K562 (cell line): ENCODE data around the gene KCNT1. TPM values are rescaled to one million over a fixed set of nuclear protein-coding genes. Genes with fewer than 3 reads are reported as not detected.

Experiments
- EZH2 ChIP-seq: IDR thresholded peaks from 2 replicates; pipeline ENCODE4 v1.6.1; 2012; ENCODE audit warnings: low read depth, mild to moderate bottlenecking, inconsistent platforms, low read length, borderline replicate concordance
- FOXK1 ChIP-seq: sonication (generic); formaldehyde crosslinking; IDR thresholded peaks from 2 replicates; pipeline ENCODE4 v1.8.0; 2022; ENCODE audit warnings: missing genetic modification reagents, mild to moderate bottlenecking, borderline replicate concordance
- HEY1 ChIP-seq: fragments of 250-450 bp; sonication (Bioruptor Pico); IDR thresholded peaks from 2 replicates; pipeline ENCODE4 v1.5.0; 2020; ENCODE audit warnings: mild to moderate bottlenecking, moderate library complexity, borderline replicate concordance
- HNRNPLL ChIP-seq: fragments of 200-400 bp; formaldehyde crosslinking; IDR thresholded peaks from 2 replicates; pipeline ENCODE4 v1.6.1; 2017; ENCODE audit warnings: low read length, low read depth, mild to moderate bottlenecking; ENCODE audit not compliant: poor library complexity, severe bottlenecking
- ID3 ChIP-seq, 2 experiments: fragments of 250-450 bp in 1 of 2; fragments of 450-650 bp in 1 of 2; sonication (Bioruptor Pico) in 1 of 2; IDR thresholded peaks; 2 replicates each; pipeline versions ENCODE4 v1.6.1 to v1.8.0; 2016 to 2021; ENCODE audit warnings: mild to moderate bottlenecking in 2 of 2, moderate library complexity in 2 of 2, missing compliant biosample characterization in 1 of 2, missing genetic modification characterization in 1 of 2
- MAFG ChIP-seq: fragments of 450-650 bp; conservative IDR thresholded peaks from 2 replicates; pipeline ENCODE4 v1.6.1; 2016; ENCODE audit warnings: missing genetic modification characterization, missing compliant biosample characterization
- MIER1 ChIP-seq: fragments of 450-650 bp; IDR thresholded peaks from 2 replicates; pipeline ENCODE4 v1.6.1; 2016; ENCODE audit warnings: antibody characterized with exemption, mild to moderate bottlenecking, low read depth
- NBN ChIP-seq: fragments of 450-650 bp; IDR thresholded peaks from 2 replicates; pipeline ENCODE4 v1.6.1; 2016; ENCODE audit warnings: low read depth, mild to moderate bottlenecking
- POLR2G ChIP-seq: fragments of 200-400 bp; formaldehyde crosslinking; IDR thresholded peaks from 2 replicates; pipeline ENCODE4 v1.6.1; 2017; ENCODE audit warnings: low read depth, mild to moderate bottlenecking, antibody characterized with exemption, low read length, moderate library complexity
- SMAD4 ChIP-seq: fragments of 250-450 bp; sonication (Bioruptor Pico); conservative IDR thresholded peaks from 2 replicates; pipeline ENCODE4 v1.8.0; 2021; ENCODE audit warnings: inconsistent platforms, mild to moderate bottlenecking, moderate library complexity
- VEZF1 ChIP-seq: fragments of 200-800 bp; sonication (Bioruptor generic); IDR thresholded peaks from 2 replicates; pipeline ENCODE4 v1.6.1; 2017; ENCODE audit warnings: missing genetic modification characterization, missing compliant biosample characterization
- ZKSCAN8 ChIP-seq: fragments of 200-800 bp; sonication (Bioruptor generic); IDR thresholded peaks from 2 replicates; pipeline ENCODE4 v1.6.1; 2016; ENCODE audit warnings: missing genetic modification characterization, missing compliant biosample characterization
- ZNF121 ChIP-seq: sonication (generic); formaldehyde crosslinking; conservative IDR thresholded peaks from 2 replicates; pipeline ENCODE4 v1.8.0; 2022; ENCODE audit warnings: missing genetic modification reagents
- ZNF165 ChIP-seq: fragments of 250-450 bp; sonication (Bioruptor Pico); IDR thresholded peaks from 2 replicates; pipeline ENCODE4 v1.4.0; 2020; ENCODE audit warnings: borderline replicate concordance
- polyA plus RNA-seq, 8 experiments: library from polyadenylated mRNA; depleted of rRNA in 4 of 8; stranded (reverse) in 5 of 8; unstranded in 3 of 8; fragments of >200 nt; fragmentation: Nextera tagmentation in 2 of 8; fragmentation: Illumina TruSeq in 1 of 8; extraction: Ambion mirVana in 2 of 8; extraction: Trizol in 1 of 8; gene quantifications; 2 replicates each; pipeline versions ENCODE4 v1.2.1 to v1.2.3, GENCODE V29; 2011 to 2014; ENCODE audit warnings: inconsistent platforms in 1 of 8, missing spikeins in 1 of 8
- total RNA-seq, 7 experiments: library from RNA; depleted of rRNA in 6 of 7; stranded (reverse); fragments of >200 nt in 6 of 7; fragmentation: Illumina TruSeq in 2 of 7; extraction: Trizol in 2 of 7; gene quantifications; 2 replicates each; pipeline versions ENCODE4 v1.2.1 to v1.2.3, GENCODE V29; 2011 to 2021; ENCODE audit warnings: low replicate concordance in 1 of 7
- TF ChIP-seq, protein P1 (sequence below), 2 experiments: fragments of 450-650 bp; formaldehyde crosslinking in 1 of 2; IDR thresholded peaks; 2 replicates each; pipeline versions ENCODE4 v1.4.0 to v1.6.1; 2014 to 2020; ENCODE audit warnings: mild to moderate bottlenecking in 2 of 2, borderline replicate concordance in 1 of 2, low read depth in 1 of 2
- TF ChIP-seq, protein P2 (sequence below): IDR thresholded peaks from 2 replicates; pipeline ENCODE4 v1.6.1; 2011; ENCODE audit not compliant: insufficient read length; ENCODE audit errors: extremely low read depth

KCNT1 gene
- total and polyA plus RNA-seq, 9 of the 15 experiments (the other 6 are each of a cell fraction or from before 2014, with no cell fraction given), result 0.05 TPM; not detected in 8

- TF ChIP-seq, protein P1, sequence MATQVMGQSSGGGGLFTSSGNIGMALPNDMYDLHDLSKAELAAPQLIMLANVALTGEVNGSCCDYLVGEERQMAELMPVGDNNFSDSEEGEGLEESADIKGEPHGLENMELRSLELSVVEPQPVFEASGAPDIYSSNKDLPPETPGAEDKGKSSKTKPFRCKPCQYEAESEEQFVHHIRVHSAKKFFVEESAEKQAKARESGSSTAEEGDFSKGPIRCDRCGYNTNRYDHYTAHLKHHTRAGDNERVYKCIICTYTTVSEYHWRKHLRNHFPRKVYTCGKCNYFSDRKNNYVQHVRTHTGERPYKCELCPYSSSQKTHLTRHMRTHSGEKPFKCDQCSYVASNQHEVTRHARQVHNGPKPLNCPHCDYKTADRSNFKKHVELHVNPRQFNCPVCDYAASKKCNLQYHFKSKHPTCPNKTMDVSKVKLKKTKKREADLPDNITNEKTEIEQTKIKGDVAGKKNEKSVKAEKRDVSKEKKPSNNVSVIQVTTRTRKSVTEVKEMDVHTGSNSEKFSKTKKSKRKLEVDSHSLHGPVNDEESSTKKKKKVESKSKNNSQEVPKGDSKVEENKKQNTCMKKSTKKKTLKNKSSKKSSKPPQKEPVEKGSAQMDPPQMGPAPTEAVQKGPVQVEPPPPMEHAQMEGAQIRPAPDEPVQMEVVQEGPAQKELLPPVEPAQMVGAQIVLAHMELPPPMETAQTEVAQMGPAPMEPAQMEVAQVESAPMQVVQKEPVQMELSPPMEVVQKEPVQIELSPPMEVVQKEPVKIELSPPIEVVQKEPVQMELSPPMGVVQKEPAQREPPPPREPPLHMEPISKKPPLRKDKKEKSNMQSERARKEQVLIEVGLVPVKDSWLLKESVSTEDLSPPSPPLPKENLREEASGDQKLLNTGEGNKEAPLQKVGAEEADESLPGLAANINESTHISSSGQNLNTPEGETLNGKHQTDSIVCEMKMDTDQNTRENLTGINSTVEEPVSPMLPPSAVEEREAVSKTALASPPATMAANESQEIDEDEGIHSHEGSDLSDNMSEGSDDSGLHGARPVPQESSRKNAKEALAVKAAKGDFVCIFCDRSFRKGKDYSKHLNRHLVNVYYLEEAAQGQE (IDR thresholded peaks at IDR 0.05; ENCODE audit: borderline replicate concordance), result no peak
- TF ChIP-seq, protein P1 (CRISPR knock-in tag; IDR thresholded peaks at IDR 0.05; ENCODE audit: low read depth), result no peak
- TF ChIP-seq EZH2 (no peak), SMAD4 (CRISPR knock-in tag) (no peak), ZNF165 (CRISPR knock-in tag) (no peak), POLR2G (no peak), VEZF1 (CRISPR knock-in tag) (no peak), ZKSCAN8 (CRISPR knock-in tag) (no peak), HNRNPLL (no peak), FOXK1 (no peak), ZNF121 (no peak), MAFG (tag) (no peak), MIER1 (no peak), NBN (no peak), ID3 (CRISPR knock-in tag; IDR thresholded peaks at IDR 0.05) (no peak), ID3 (tag; IDR thresholded peaks at IDR 0.05) (no peak), HEY1 (CRISPR knock-in tag) (no peak)
- TF ChIP-seq, protein P2, sequence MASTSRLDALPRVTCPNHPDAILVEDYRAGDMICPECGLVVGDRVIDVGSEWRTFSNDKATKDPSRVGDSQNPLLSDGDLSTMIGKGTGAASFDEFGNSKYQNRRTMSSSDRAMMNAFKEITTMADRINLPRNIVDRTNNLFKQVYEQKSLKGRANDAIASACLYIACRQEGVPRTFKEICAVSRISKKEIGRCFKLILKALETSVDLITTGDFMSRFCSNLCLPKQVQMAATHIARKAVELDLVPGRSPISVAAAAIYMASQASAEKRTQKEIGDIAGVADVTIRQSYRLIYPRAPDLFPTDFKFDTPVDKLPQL, result no peak
- TF ChIP-seq, all 486 proteins: peak for 0
Observed at GRCh38 chr9:135783540-135784245, 81.7 kb downstream of the KCNT1 start (continued).
